ENCODE data around the gene GNAQ. TPM values are rescaled to one million over a fixed set of nuclear protein-coding genes. Genes with fewer than 3 reads are reported as not detected.
"Not testable (repeated sequence)": the region's sequence is repeated elsewhere in the genome, so short reads cannot be mapped to it uniquely, and the experiment has no call there.

GNAQ gene
- total and polyA plus RNA-seq, 12 donors: 5.4 to 19.8 (median 13.2) TPM

DNA sequence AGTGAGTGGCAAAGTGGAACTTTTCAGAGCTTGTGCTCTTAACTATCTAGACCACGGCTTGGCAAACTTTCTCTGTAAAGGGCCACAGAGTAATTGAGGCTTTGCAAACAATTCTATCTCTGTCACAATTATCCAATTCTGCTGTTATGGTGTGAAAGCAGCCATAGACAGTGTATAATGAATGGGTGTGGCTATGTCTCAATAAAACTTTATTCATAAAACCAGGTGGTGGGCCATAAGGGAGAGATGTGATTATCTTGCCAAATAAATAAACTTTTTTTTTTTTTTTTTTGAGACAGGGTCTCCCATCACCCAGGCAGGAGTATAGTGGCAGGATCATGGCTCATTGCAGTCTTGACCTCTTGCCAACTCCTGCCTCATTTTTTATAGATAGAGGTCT, 304.8 kb downstream of the GNAQ start:
- ATAC-seq (no peak), DNase-seq (no peak)
- TF ChIP-seq, protein P1, sequence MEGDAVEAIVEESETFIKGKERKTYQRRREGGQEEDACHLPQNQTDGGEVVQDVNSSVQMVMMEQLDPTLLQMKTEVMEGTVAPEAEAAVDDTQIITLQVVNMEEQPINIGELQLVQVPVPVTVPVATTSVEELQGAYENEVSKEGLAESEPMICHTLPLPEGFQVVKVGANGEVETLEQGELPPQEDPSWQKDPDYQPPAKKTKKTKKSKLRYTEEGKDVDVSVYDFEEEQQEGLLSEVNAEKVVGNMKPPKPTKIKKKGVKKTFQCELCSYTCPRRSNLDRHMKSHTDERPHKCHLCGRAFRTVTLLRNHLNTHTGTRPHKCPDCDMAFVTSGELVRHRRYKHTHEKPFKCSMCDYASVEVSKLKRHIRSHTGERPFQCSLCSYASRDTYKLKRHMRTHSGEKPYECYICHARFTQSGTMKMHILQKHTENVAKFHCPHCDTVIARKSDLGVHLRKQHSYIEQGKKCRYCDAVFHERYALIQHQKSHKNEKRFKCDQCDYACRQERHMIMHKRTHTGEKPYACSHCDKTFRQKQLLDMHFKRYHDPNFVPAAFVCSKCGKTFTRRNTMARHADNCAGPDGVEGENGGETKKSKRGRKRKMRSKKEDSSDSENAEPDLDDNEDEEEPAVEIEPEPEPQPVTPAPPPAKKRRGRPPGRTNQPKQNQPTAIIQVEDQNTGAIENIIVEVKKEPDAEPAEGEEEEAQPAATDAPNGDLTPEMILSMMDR (IDR thresholded peaks at IDR 0.05): no peak
- peaks cover 0 to 49% (median 15%) of the 10 kb centered on the region in 9 donors for H3K36me3 ChIP-seq
- H3K4me3 ChIP-seq: no peak overlapping the region
- H3K4me1 ChIP-seq: peaks cover 0 to 6% (median 0%) of the 10 kb centered on the region in 9 donors
- H3K9me3 ChIP-seq: peaks cover 0 to 12% (median 0%) of the 10 kb centered on the region in 11 donors
- WGBS, 2 donors: 99 to 100% methylated on average over 1 of the region's 1 CpG
- H3K27ac ChIP-seq: no peak overlapping the region
- no peaks in the 10 kb centered on the region for H3K27me3 ChIP-seq
- intact Hi-C loops (cut with DNase I): no loop called here

GRCh38 chr9:77726289-77726688, 305.3 kb downstream of the GNAQ start:
- H3K36me3 ChIP-seq: peaks cover 0 to 51% (median 15%) of the 10 kb centered on the region in 9 donors
- no peak for ATAC-seq
- H3K27me3 ChIP-seq: no peaks in the 10 kb centered on the region
- H3K27ac ChIP-seq: no peak overlapping the region
- intact Hi-C loops (cut with DNase I): no loop called here
- TF ChIP-seq, protein P1 (IDR thresholded peaks at IDR 0.05): no peak
- peaks cover 0 to 12% (median 0%) of the 10 kb centered on the region in 11 donors for H3K9me3 ChIP-seq
- no peak for DNase-seq
- H3K4me1 ChIP-seq: peaks cover 0 to 3% (median 0%) of the 10 kb centered on the region in 9 donors
- H3K4me3 ChIP-seq: no peak overlapping the region

DNA sequence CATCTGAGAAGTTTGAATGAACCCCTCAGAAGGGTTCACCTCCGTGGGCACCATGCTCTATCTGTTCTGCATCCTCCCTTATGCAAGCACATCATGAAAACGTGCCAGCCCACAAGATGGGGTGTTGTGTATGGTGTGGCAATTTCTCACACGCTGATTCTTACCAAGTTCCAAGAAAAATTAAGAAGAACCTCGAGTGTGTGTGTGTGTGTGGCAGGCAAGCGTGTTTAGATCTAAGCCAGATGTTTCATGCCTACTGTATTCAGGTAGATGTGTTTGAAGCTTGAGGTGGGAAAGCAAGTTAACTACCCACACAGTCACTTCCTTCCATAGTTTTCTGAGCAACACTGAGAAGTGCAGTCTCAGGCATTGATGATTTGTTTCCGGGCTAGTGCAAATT, 305.8 kb downstream of the GNAQ start:
- H3K4me1 ChIP-seq: no peaks in the 10 kb centered on the region
- TF ChIP-seq, protein P1 (IDR thresholded peaks at IDR 0.05): no peak
- H3K9me3 ChIP-seq: peaks cover 0 to 12% (median 0%) of the 10 kb centered on the region in 11 donors
- H3K36me3 ChIP-seq: peaks cover 0 to 56% (median 15%) of the 10 kb centered on the region in 9 donors
- WGBS, 2 donors: 91 to 93% methylated on average over 6 of the region's 6 CpGs
- no peaks in the 10 kb centered on the region for H3K27me3 ChIP-seq
- DNase-seq: no peak
- no peak overlapping the region for H3K27ac ChIP-seq
- no peak overlapping the region for H3K4me3 ChIP-seq
- no peak for ATAC-seq
- intact Hi-C loops (cut with DNase I): no loop called here

DNA sequence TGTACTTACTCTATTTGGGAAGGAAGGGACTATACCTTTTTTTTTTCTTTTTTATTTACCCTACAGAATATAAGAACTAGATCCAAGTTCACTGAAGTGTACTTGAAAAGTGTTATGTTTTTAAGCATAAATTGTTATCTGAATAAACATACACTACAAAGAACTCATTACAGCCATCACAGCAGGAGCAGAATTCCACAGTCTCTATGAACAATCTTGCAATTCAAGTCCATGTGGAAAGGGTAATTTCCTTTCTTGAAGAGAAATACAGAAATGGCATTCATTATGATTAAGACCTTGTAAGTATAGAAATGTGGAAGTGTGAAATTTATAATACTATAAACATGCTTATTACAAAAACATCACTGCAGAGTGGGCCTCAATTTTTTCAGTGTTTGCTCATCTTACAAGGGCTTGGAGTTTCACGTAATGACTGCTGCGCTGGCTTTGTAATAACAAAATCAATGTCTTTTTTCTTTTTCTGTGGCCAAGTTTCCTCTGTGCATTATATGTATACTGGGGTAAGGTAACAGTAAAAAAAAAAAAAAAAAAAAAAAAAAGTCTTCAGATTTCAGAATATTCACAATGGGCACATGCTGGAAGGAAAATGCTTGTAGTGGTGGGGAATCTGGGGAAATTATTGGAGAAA, 306.4 kb downstream of the GNAQ start:
- intact Hi-C loops (cut with DNase I): no loop called here
- Histone ChIP-seq H3K4me1 (peaks cover 0 to 2% (median 0%) of the 10 kb centered on the region in 9 donors), H3K9me3 (peaks cover 0 to 12% (median 0%) of the 10 kb centered on the region in 11 donors), H3K4me3 (no peak overlapping the region), H3K36me3 (peaks cover 0 to 58% (median 15%) of the 10 kb centered on the region in 9 donors), H3K27ac (no peak overlapping the region), H3K27me3 (no peaks in the 10 kb centered on the region)
- TF ChIP-seq, protein P1 (IDR thresholded peaks at IDR 0.05): no peak
- DNase-seq (no peak), ATAC-seq (no peak)
- 48 to 50% methylated on average over 2 of the region's 2 CpGs for WGBS, 2 donors

- 95 to 97% methylated on average over 11 of the region's 11 CpGs for WGBS, 2 donors
- Histone ChIP-seq H3K9me3 (peaks cover 0 to 12% (median 0%) of the 10 kb centered on the region in 11 donors), H3K36me3 (peaks cover 0 to 36% (median 0%) of the 10 kb centered on the region in 9 donors)
- H3K4me1 ChIP-seq; intact Hi-C loops (cut with DNase I); ATAC-seq; DNase-seq; H3K27ac ChIP-seq; H3K27me3 ChIP-seq; H3K4me3 ChIP-seq: not testable (repeated sequence)
Observed at GRCh38 chr9:77721156-77721555, 310.5 kb downstream of the GNAQ start.
